ENCODE results near the gene SERPINA4.

The SERPINA4 gene

DNA sequence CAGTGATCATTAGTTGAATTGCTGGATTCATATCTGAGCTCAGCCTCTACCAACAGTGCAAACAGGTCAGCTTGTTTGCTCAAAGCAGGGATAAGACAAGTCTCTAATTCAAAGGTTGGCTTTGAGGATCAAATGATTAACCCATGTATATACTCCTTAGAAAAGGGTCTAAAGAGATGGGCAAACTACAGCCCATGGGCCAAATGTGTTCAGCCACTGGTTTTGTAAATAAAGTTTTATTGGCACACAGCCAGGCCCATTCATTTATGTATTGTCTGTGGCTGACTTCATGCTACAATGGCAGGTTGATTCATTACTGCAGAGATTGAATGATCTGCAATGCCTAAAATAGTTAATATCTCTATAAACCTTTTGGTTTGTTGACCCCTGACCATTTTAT lies 3.1 kb downstream of the SERPINA4 start:
- Histone ChIP-seq H3K27ac (ENCODE audit: low read depth, low read length) (no peak overlapping the region), H3F3A (ENCODE audit: insufficient read depth) (no peaks in the 10 kb centered on the region), H3K36me3 (ENCODE audit: low read length) (no peaks in the 10 kb centered on the region), H4K20me1 (ENCODE audit: low read depth, low read length) (no peaks in the 10 kb centered on the region), H3K4me3 (ENCODE audit: insufficient read depth, low read length, poor library complexity, severe bottlenecking) (no peak overlapping the region), H3K4me2 (ENCODE audit: low read depth, low read length, poor library complexity, severe bottlenecking) (no peak overlapping the region), H3K27me3 (ENCODE audit: low read length) (no peaks in the 10 kb centered on the region), H3K9me3 (ENCODE audit: insufficient read depth, low read length) (no peaks in the 10 kb centered on the region), H3K79me2 (ENCODE audit: insufficient read depth, low read length) (no peaks in the 10 kb centered on the region), H3K9me2 (replicated peaks; ENCODE audit: insufficient read depth, low read length) (no peaks in the 10 kb centered on the region), H2AFZ (ENCODE audit: low read depth, low read length, severe bottlenecking) (no peak overlapping the region), H3K9ac (ENCODE audit: low read length) (no peak overlapping the region)
- no peak for TF ChIP-seq EZH2phosphoT487 (conservative IDR thresholded peaks at IDR 0.05; ENCODE audit: low read length)
- TF ChIP-seq, protein P1, sequence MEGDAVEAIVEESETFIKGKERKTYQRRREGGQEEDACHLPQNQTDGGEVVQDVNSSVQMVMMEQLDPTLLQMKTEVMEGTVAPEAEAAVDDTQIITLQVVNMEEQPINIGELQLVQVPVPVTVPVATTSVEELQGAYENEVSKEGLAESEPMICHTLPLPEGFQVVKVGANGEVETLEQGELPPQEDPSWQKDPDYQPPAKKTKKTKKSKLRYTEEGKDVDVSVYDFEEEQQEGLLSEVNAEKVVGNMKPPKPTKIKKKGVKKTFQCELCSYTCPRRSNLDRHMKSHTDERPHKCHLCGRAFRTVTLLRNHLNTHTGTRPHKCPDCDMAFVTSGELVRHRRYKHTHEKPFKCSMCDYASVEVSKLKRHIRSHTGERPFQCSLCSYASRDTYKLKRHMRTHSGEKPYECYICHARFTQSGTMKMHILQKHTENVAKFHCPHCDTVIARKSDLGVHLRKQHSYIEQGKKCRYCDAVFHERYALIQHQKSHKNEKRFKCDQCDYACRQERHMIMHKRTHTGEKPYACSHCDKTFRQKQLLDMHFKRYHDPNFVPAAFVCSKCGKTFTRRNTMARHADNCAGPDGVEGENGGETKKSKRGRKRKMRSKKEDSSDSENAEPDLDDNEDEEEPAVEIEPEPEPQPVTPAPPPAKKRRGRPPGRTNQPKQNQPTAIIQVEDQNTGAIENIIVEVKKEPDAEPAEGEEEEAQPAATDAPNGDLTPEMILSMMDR (IDR thresholded peaks at IDR 0.05; ENCODE audit: insufficient read depth, low read length, poor library complexity, severe bottlenecking) = no peak

DNA sequence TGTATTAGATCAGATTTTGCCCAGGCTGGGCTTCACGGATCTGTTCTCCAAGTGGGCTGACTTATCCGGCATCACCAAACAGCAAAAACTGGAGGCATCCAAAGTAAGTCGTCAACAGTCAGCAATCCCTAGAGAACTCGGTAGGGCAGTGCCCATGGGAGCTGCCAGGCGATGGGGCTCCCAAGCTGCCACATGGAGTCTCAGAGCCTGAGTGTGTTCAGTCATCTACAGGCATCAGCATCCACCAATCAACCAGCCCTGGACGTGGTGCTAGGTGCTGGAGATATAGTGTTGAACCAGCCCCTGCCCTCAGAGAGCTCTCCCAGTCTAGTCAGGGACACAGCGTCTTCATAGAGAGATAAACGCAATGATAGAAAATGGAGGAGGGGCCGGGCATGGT lies 6.9 kb downstream of the SERPINA4 start:
- H3K9ac ChIP-seq (ENCODE audit: low read length) = no peak overlapping the region
- no peaks in the 10 kb centered on the region for H3K9me3 ChIP-seq (ENCODE audit: insufficient read depth, low read length)
- H3F3A ChIP-seq (ENCODE audit: insufficient read depth) = no peaks in the 10 kb centered on the region
- H3K9me2 ChIP-seq (replicated peaks; ENCODE audit: insufficient read depth, low read length) = no peaks in the 10 kb centered on the region
- H3K27me3 ChIP-seq (ENCODE audit: low read length) = no peaks in the 10 kb centered on the region
- H3K79me2 ChIP-seq (ENCODE audit: insufficient read depth, low read length) = no peaks in the 10 kb centered on the region
- no peaks in the 10 kb centered on the region for H3K36me3 ChIP-seq (ENCODE audit: low read length)
- no peak overlapping the region for H3K4me2 ChIP-seq (ENCODE audit: low read depth, low read length, poor library complexity, severe bottlenecking)
- no peak overlapping the region for H3K4me3 ChIP-seq (ENCODE audit: insufficient read depth, low read length, poor library complexity, severe bottlenecking)
- TF ChIP-seq, protein P1 (IDR thresholded peaks at IDR 0.05; ENCODE audit: insufficient read depth, low read length, poor library complexity, severe bottlenecking) = no peak
- TF ChIP-seq EZH2phosphoT487 (conservative IDR thresholded peaks at IDR 0.05; ENCODE audit: low read length) = no peak
- H3K27ac ChIP-seq (ENCODE audit: low read depth, low read length) = no peak overlapping the region
- no peak overlapping the region for H2AFZ ChIP-seq (ENCODE audit: low read depth, low read length, severe bottlenecking)
- H4K20me1 ChIP-seq (ENCODE audit: low read depth, low read length) = no peaks in the 10 kb centered on the region

DNA sequence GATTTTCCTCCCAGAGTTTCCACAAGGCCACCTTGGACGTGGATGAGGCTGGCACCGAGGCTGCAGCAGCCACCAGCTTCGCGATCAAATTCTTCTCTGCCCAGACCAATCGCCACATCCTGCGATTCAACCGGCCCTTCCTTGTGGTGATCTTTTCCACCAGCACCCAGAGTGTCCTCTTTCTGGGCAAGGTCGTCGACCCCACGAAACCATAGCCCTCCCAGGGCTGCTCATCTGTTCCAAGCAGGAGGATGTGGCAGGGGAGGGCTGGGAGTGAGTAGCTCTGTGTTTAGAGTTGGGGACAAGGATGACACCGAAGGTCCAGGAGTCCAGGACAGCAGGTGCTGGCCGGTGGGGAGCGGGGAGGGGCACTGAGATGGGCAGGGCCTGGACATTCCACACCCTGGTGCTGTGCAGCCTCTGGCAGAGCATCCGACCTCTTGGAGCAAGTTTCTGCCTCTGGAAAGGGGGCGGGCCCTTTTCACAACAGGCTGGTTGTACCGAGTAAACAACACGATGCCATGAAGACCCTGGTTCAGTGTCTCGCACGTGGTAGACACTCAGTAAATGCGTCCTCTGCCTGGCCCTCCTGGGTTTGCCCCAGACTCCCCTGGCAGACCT lies 8.2 kb downstream of the SERPINA4 start:
- Histone ChIP-seq H3K36me3 (ENCODE audit: low read length) (no peaks in the 10 kb centered on the region), H3K27me3 (ENCODE audit: low read length) (no peaks in the 10 kb centered on the region), H3K9me2 (replicated peaks; ENCODE audit: insufficient read depth, low read length) (no peaks in the 10 kb centered on the region), H4K20me1 (ENCODE audit: low read depth, low read length) (no peaks in the 10 kb centered on the region), H3K9me3 (ENCODE audit: insufficient read depth, low read length) (no peaks in the 10 kb centered on the region), H3K9ac (ENCODE audit: low read length) (no peak overlapping the region), H3K4me2 (ENCODE audit: low read depth, low read length, poor library complexity, severe bottlenecking) (no peak overlapping the region), H3K4me3 (ENCODE audit: insufficient read depth, low read length, poor library complexity, severe bottlenecking) (no peak overlapping the region), H3K27ac (ENCODE audit: low read depth, low read length) (no peak overlapping the region), H3K79me2 (ENCODE audit: insufficient read depth, low read length) (no peaks in the 10 kb centered on the region), H3F3A (ENCODE audit: insufficient read depth) (no peaks in the 10 kb centered on the region), H2AFZ (ENCODE audit: low read depth, low read length, severe bottlenecking) (no peak overlapping the region)
- TF ChIP-seq, protein P1 (IDR thresholded peaks at IDR 0.05; ENCODE audit: insufficient read depth, low read length, poor library complexity, severe bottlenecking) = no peak
- TF ChIP-seq EZH2phosphoT487 (conservative IDR thresholded peaks at IDR 0.05; ENCODE audit: low read length) = no peak

All from SU-DHL-6 (cell line).